IPS-20b (cell line): ENCODE data around the gene TPRA1.

Source experiments
- H3K27ac ChIP-seq: one replicate; pipeline ENCODE4 v1.5.1; 2013; ENCODE audit warnings: low read length
- H3K27me3 ChIP-seq: 2 replicates; pipeline ENCODE4 v1.6.1; 2013; ENCODE audit warnings: mild to moderate bottlenecking, low read length, inconsistent platforms; ENCODE audit not compliant: insufficient read depth
- H3K36me3 ChIP-seq: 2 replicates; pipeline ENCODE4 v1.6.1; 2013; ENCODE audit warnings: low read depth, mild to moderate bottlenecking, inconsistent platforms, low read length, moderate library complexity; ENCODE audit not compliant: insufficient read depth
- H3K4me1 ChIP-seq: 2 replicates; pipeline ENCODE4 v1.6.1; 2013; ENCODE audit warnings: mild to moderate bottlenecking, control low read depth, inconsistent platforms, low read length, moderate library complexity; ENCODE audit not compliant: insufficient read depth
- H3K4me3 ChIP-seq: 2 replicates; pipeline ENCODE4 v1.5.1; 2013; ENCODE audit warnings: mild to moderate bottlenecking, low read length, inconsistent platforms
- H3K9ac ChIP-seq: 2 replicates; pipeline ENCODE4 v1.6.1; 2013; ENCODE audit warnings: low read depth, mild to moderate bottlenecking, inconsistent platforms, low read length, moderate library complexity
- H3K9me3 ChIP-seq: 2 replicates; pipeline ENCODE4 v1.6.1; 2013; ENCODE audit warnings: mild to moderate bottlenecking, low read depth, low read length, inconsistent platforms; ENCODE audit not compliant: insufficient read depth

TPRA1 gene

GRCh38 chr3:127572186-127572585 is 18.3 kb downstream of the TPRA1 start:
- H3K4me3 ChIP-seq = no peak overlapping the region
- no peak overlapping the region for H3K9ac ChIP-seq
- peaks cover 15% of the 10 kb centered on the region; the same call in 1 of the 2 replicates for H3K36me3 ChIP-seq
- H3K4me1 ChIP-seq = no peaks in the 10 kb centered on the region
- no peaks in the 10 kb centered on the region for H3K9me3 ChIP-seq
- no peak overlapping the region for H3K27ac ChIP-seq
- H3K27me3 ChIP-seq = no peaks in the 10 kb centered on the region

- no peak overlapping the region for H3K4me3 ChIP-seq
- H3K36me3 ChIP-seq = peaks cover 15% of the 10 kb centered on the region; the same call in 1 of the 2 replicates
- no peak overlapping the region for H3K9ac ChIP-seq
- H3K27me3 ChIP-seq = no peaks in the 10 kb centered on the region
- H3K9me3 ChIP-seq = no peaks in the 10 kb centered on the region
- H3K27ac ChIP-seq = no peak overlapping the region
- no peaks in the 10 kb centered on the region for H3K4me1 ChIP-seq
These were observed 20.0 kb downstream of the TPRA1 start for GRCh38 chr3:127570520-127570919.

- Histone ChIP-seq H3K27ac (no peak overlapping the region), H3K9ac (no peak overlapping the region; the same call in 1 of the 2 replicates), H3K4me3 (no peak overlapping the region), H3K36me3 (peaks cover 8% of the 10 kb centered on the region; the same call in 1 of the 2 replicates), H3K9me3 (no peaks in the 10 kb centered on the region), H3K27me3 (no peaks in the 10 kb centered on the region; the same call in 1 of the 2 replicates), H3K4me1 (no peaks in the 10 kb centered on the region)
These were observed 21.4 kb downstream of the TPRA1 start for GRCh38 chr3:127569160-127569559.

GRCh38 chr3:127568586-127568985 is 21.9 kb downstream of the TPRA1 start:
- no peak overlapping the region for H3K4me3 ChIP-seq
- H3K9me3 ChIP-seq = no peaks in the 10 kb centered on the region
- no peak overlapping the region for H3K9ac ChIP-seq
- no peaks in the 10 kb centered on the region; the same call in 1 of the 2 replicates for H3K27me3 ChIP-seq
- no peaks in the 10 kb centered on the region for H3K4me1 ChIP-seq
- peaks cover 5% of the 10 kb centered on the region; the same call in 1 of the 2 replicates for H3K36me3 ChIP-seq
- H3K27ac ChIP-seq = no peak overlapping the region

GRCh38 chr3:127566833-127567232 is 23.7 kb downstream of the TPRA1 start:
- H3K36me3 ChIP-seq = no peaks in the 10 kb centered on the region
- no peaks in the 10 kb centered on the region for H3K9me3 ChIP-seq
- H3K27me3 ChIP-seq = no peaks in the 10 kb centered on the region; the same call in 1 of the 2 replicates
- no peak overlapping the region for H3K9ac ChIP-seq
- no peaks in the 10 kb centered on the region for H3K4me1 ChIP-seq
- H3K27ac ChIP-seq = no peak overlapping the region
- H3K4me3 ChIP-seq = no peak overlapping the region

GRCh38 chr3:127565711-127566110 is 24.8 kb downstream of the TPRA1 start:
- H3K4me1 ChIP-seq = no peaks in the 10 kb centered on the region
- no peaks in the 10 kb centered on the region; the same call in 1 of the 2 replicates for H3K27me3 ChIP-seq
- H3K27ac ChIP-seq = no peak overlapping the region
- no peaks in the 10 kb centered on the region for H3K9me3 ChIP-seq
- no peak overlapping the region for H3K9ac ChIP-seq
- no peak overlapping the region for H3K4me3 ChIP-seq
- no peaks in the 10 kb centered on the region for H3K36me3 ChIP-seq

- Histone ChIP-seq H3K4me3 (no peak overlapping the region), H3K36me3 (no peaks in the 10 kb centered on the region), H3K4me1 (no peaks in the 10 kb centered on the region), H3K27ac (no peak overlapping the region), H3K27me3 (no peaks in the 10 kb centered on the region; the same call in 1 of the 2 replicates), H3K9ac (no peak overlapping the region), H3K9me3 (no peaks in the 10 kb centered on the region)
These were observed 30.3 kb downstream of the TPRA1 start for GRCh38 chr3:127560051-127560787.

GRCh38 chr3:127556565-127556964 is 34.0 kb downstream of the TPRA1 start:
- Histone ChIP-seq H3K9ac (no peak overlapping the region), H3K27me3 (no peaks in the 10 kb centered on the region), H3K4me1 (no peaks in the 10 kb centered on the region), H3K4me3 (no peak overlapping the region), H3K27ac (no peak overlapping the region), H3K9me3 (no peaks in the 10 kb centered on the region), H3K36me3 (no peaks in the 10 kb centered on the region)

GRCh38 chr3:127555108-127555507 is 35.4 kb downstream of the TPRA1 start:
- no peak overlapping the region for H3K4me3 ChIP-seq
- no peaks in the 10 kb centered on the region for H3K9me3 ChIP-seq
- H3K36me3 ChIP-seq = no peaks in the 10 kb centered on the region
- H3K4me1 ChIP-seq = no peaks in the 10 kb centered on the region
- H3K27ac ChIP-seq = no peak overlapping the region
- H3K27me3 ChIP-seq = no peaks in the 10 kb centered on the region
- H3K9ac ChIP-seq = no peak overlapping the region

- no peak overlapping the region for H3K4me3 ChIP-seq
- H3K27ac ChIP-seq = no peak overlapping the region
- H3K9ac ChIP-seq = no peak overlapping the region
- H3K27me3 ChIP-seq = 0 out of 2 replicates have a peak, but pooled peaks cover 5% of the 10 kb centered on the region
- no peaks in the 10 kb centered on the region for H3K36me3 ChIP-seq
- no peaks in the 10 kb centered on the region for H3K9me3 ChIP-seq
- H3K4me1 ChIP-seq = no peaks in the 10 kb centered on the region
These were observed 38.5 kb downstream of the TPRA1 start for GRCh38 chr3:127552038-127552437.

GRCh38 chr3:127551178-127551577 is 39.4 kb downstream of the TPRA1 start:
- H3K27ac ChIP-seq = no peak overlapping the region

GRCh38 chr3:127550468-127551157 is 39.9 kb downstream of the TPRA1 start:
- peaks cover 5% of the 10 kb centered on the region; the same call in 1 of the 2 replicates for H3K27me3 ChIP-seq
- H3K36me3 ChIP-seq = no peaks in the 10 kb centered on the region
- H3K27ac ChIP-seq = no peak overlapping the region
- H3K4me1 ChIP-seq = peaks cover 3% of the 10 kb centered on the region; the same call in 1 of the 2 replicates
- H3K9ac ChIP-seq = no peak overlapping the region
- no peak overlapping the region for H3K4me3 ChIP-seq
- H3K9me3 ChIP-seq = no peaks in the 10 kb centered on the region

More at GRCh38 chr3:127551178-127551577, 39.4 kb downstream of the TPRA1 start:
- Histone ChIP-seq H3K9me3 (no peaks in the 10 kb centered on the region), H3K4me1 (peaks cover 3% of the 10 kb centered on the region; the same call in 1 of the 2 replicates), H3K9ac (no peak overlapping the region), H3K36me3 (no peaks in the 10 kb centered on the region), H3K4me3 (no peak overlapping the region), H3K27me3 (peaks cover 5% of the 10 kb centered on the region; the same call in 1 of the 2 replicates)
